GM18498 (cell line): ENCODE measurements around the gene GJA4.
"Not testable (repeated sequence)": the region's sequence is repeated elsewhere in the genome, so short reads cannot be mapped to it uniquely, and the experiment has no call there.

ENCODE experiments used
- ATAC-seq: cut with Tn5 transposase; IDR thresholded peaks from one replicate; pipeline ENCODE4 v1.9.1; 2021; ENCODE audit warnings: mild to moderate bottlenecking, moderate library complexity; ENCODE audit not compliant: unreplicated experiment

The GJA4 gene

GRCh38 chr1:34787461-34788420, 5.1 kb upstream of the GJA4 start:
- no peak for ATAC-seq

- ATAC-seq: no peak
Observed at GRCh38 chr1:34790985-34791384, 1.8 kb upstream of the GJA4 start.

- ATAC-seq: no peak
Observed at GRCh38 chr1:34792424-34792823, 375 bp upstream of the GJA4 start.

- ATAC-seq: no peak
Observed at GRCh38 chr1:34794001-34794789, 1.4 kb downstream of the GJA4 start.

- no peak for ATAC-seq
Observed at GRCh38 chr1:34794790-34795180, 2.0 kb downstream of the GJA4 start.

- no peak for ATAC-seq
Observed at GRCh38 chr1:34795916-34796315, 3.1 kb downstream of the GJA4 start.

GRCh38 chr1:34796990-34797389, 4.2 kb downstream of the GJA4 start:
- peak; percentile 74 for ATAC-seq

GRCh38 chr1:34800214-34800613, 7.4 kb downstream of the GJA4 start:
- no peak for ATAC-seq

GRCh38 chr1:34803770-34804169, 11.0 kb downstream of the GJA4 start:
- ATAC-seq: no peak

GRCh38 chr1:34806396-34806795, 13.6 kb downstream of the GJA4 start:
- ATAC-seq: no peak

GRCh38 chr1:34808051-34808810, 15.4 kb downstream of the GJA4 start:
- ATAC-seq: no peak

GRCh38 chr1:34810781-34811180, 18.0 kb downstream of the GJA4 start:
- not testable (repeated sequence) for ATAC-seq

GRCh38 chr1:34816332-34816731, 23.5 kb downstream of the GJA4 start:
- no peak for ATAC-seq

GRCh38 chr1:34816778-34817177, 24.0 kb downstream of the GJA4 start:
- ATAC-seq: no peak

GRCh38 chr1:34818862-34819261, 26.1 kb downstream of the GJA4 start:
- not testable (repeated sequence) for ATAC-seq

- ATAC-seq: no peak
Observed at GRCh38 chr1:34822202-34822601, 29.4 kb downstream of the GJA4 start.

- ATAC-seq: no peak
Observed at GRCh38 chr1:34824817-34825454, 32.1 kb downstream of the GJA4 start.

GRCh38 chr1:34825455-34826091, 32.8 kb downstream of the GJA4 start:
- ATAC-seq: no peak

GRCh38 chr1:34827341-34827941, 34.6 kb downstream of the GJA4 start:
- no peak for ATAC-seq

- ATAC-seq: no peak
Observed at GRCh38 chr1:34828611-34829010, 35.8 kb downstream of the GJA4 start.
